IMR-90 (cell line): ENCODE data around the gene SPTLC3. TPM values are rescaled to one million over a fixed set of nuclear protein-coding genes. Genes with fewer than 3 reads are reported as not detected.

ENCODE experiments used
- ATAC-seq: fragments of 200-7000 bp; cut with Tn5 transposase; 2 replicates; pipeline ENCODE4 v1.9.1; 2020; ENCODE audit warnings: low read depth, mild to moderate bottlenecking, moderate library complexity
- BruUV-seq: library from RNA; stranded (reverse); fragments of 400-500 nt; replicated peaks from 2 replicates; lab custom pipeline; 2021; lab: Mats Ljungman, UMichigan
- CTCF ChIA-PET: fragments of 300-600 bp; formaldehyde crosslinking; extraction: SDS; loops from one replicate; lab custom pipeline; 2021; ENCODE audit warnings: antibody characterized with exemption; lab: Yijun Ruan, JAX
- POLR2A ChIA-PET: fragments of 300-600 bp; sonication (Branson Sonifier 250); formaldehyde crosslinking; loops from one replicate; lab custom pipeline; 2022; ENCODE audit warnings: antibody characterized with exemption; ENCODE audit not compliant: unreplicated experiment; lab: Charles Lee
- DNase-seq: peaks from one replicate; pipeline ENCODE4 v3.0.0; 2013
- H2AFZ ChIP-seq: replicated peaks from 2 replicates; pipeline ENCODE3; 2013; ENCODE audit warnings: low read length, mild to moderate bottlenecking; ENCODE audit not compliant: poor library complexity
- H2AK5ac ChIP-seq: 2 replicates; pipeline ENCODE4 v1.6.1; 2013; ENCODE audit warnings: low read depth, low read length, inconsistent platforms
- H2AK9ac ChIP-seq: replicated peaks from 2 replicates; pipeline ENCODE3; 2013; ENCODE audit warnings: mild to moderate bottlenecking, low read depth, low read length, moderate library complexity; ENCODE audit not compliant: poor library complexity
- H2BK120ac ChIP-seq: 2 replicates; pipeline ENCODE4 v1.6.1; 2013; ENCODE audit warnings: low read depth, low read length, inconsistent platforms
- H2BK15ac ChIP-seq: 3 replicates; pipeline ENCODE4 v1.6.1; 2013; ENCODE audit warnings: low read depth, low read length, inconsistent platforms
- H2BK20ac ChIP-seq: 2 replicates; pipeline ENCODE4 v1.6.1; 2013; ENCODE audit warnings: low read depth, mild to moderate bottlenecking, inconsistent platforms, low read length, moderate library complexity
- H2BK5ac ChIP-seq: 2 replicates; pipeline ENCODE4 v1.6.1; 2013; ENCODE audit warnings: mild to moderate bottlenecking, low read depth, low read length, inconsistent platforms; ENCODE audit not compliant: poor library complexity, severe bottlenecking
- H3K14ac ChIP-seq: replicated peaks from 2 replicates; pipeline ENCODE4 v1.6.1; 2013; ENCODE audit warnings: low read depth, low read length, inconsistent platforms
- H3K18ac ChIP-seq: 2 replicates; pipeline ENCODE4 v1.6.1; 2013; ENCODE audit warnings: low read depth, low read length, control low read depth
- H3K23ac ChIP-seq: 2 replicates; pipeline ENCODE4 v1.6.1; 2013; ENCODE audit warnings: low read depth, low read length, inconsistent platforms
- H3K27ac ChIP-seq: 2 replicates; pipeline ENCODE4 v1.5.1; 2013; ENCODE audit warnings: mild to moderate bottlenecking, control low read depth, low read length; ENCODE audit not compliant: insufficient read depth
- H3K27me3 ChIP-seq: 2 replicates; pipeline ENCODE4 v1.6.1; 2013; ENCODE audit warnings: low read length; ENCODE audit not compliant: control insufficient read depth, insufficient read depth
- H3K36me3 ChIP-seq: 2 replicates; pipeline ENCODE4 v1.6.1; 2013; ENCODE audit warnings: low read length, mixed read lengths; ENCODE audit not compliant: control insufficient read depth, insufficient read depth
- H3K4ac ChIP-seq: 2 replicates; pipeline ENCODE4 v1.6.1; 2013; ENCODE audit warnings: low read depth, low read length, inconsistent platforms
- H3K4me1 ChIP-seq: 2 replicates; pipeline ENCODE4 v1.6.1; 2013; ENCODE audit warnings: low read length, mixed read lengths; ENCODE audit not compliant: control insufficient read depth, insufficient read depth
- H3K4me2 ChIP-seq: 2 replicates; pipeline ENCODE4 v1.6.1; 2013; ENCODE audit warnings: low read depth, mild to moderate bottlenecking, control low read depth, low read length, moderate library complexity
- H3K4me3 ChIP-seq: 2 replicates; pipeline ENCODE4 v1.5.1; 2013; ENCODE audit warnings: low read depth, mild to moderate bottlenecking, control low read depth, low read length, moderate library complexity; ENCODE audit not compliant: insufficient read depth
- H3K56ac ChIP-seq: 2 replicates; pipeline ENCODE4 v1.6.1; 2013; ENCODE audit warnings: low read length, inconsistent platforms; ENCODE audit not compliant: insufficient read depth; ENCODE audit errors: extremely low read depth
- H3K79me1 ChIP-seq, 2 experiments: 2 replicates each; pipeline ENCODE4 v1.6.1; 2013; ENCODE audit warnings: low read length in 2 of 2, inconsistent platforms in 1 of 2, low read depth in 1 of 2
- H3K9ac ChIP-seq: 2 replicates; pipeline ENCODE4 v1.6.1; 2013; ENCODE audit warnings: low read depth, low read length, control low read depth
- H3K9me1 ChIP-seq: 2 replicates; pipeline ENCODE4 v1.6.1; 2013; ENCODE audit warnings: low read length, inconsistent platforms; ENCODE audit not compliant: insufficient read depth
- H3K9me3 ChIP-seq: 2 replicates; pipeline ENCODE4 v1.6.1; 2013; ENCODE audit warnings: low read length; ENCODE audit not compliant: control insufficient read depth, insufficient read depth
- H4K20me1 ChIP-seq: 2 replicates; pipeline ENCODE4 v1.6.1; 2013; ENCODE audit warnings: low read length, inconsistent platforms; ENCODE audit not compliant: insufficient read depth
- H4K5ac ChIP-seq: 2 replicates; pipeline ENCODE4 v1.6.1; 2013; ENCODE audit warnings: mild to moderate bottlenecking, low read depth, low read length, control low read depth
- H4K8ac ChIP-seq, 2 experiments: 2 replicates each; pipeline ENCODE4 v1.6.1; 2013; ENCODE audit warnings: low read depth in 2 of 2, low read length in 2 of 2, control low read depth in 1 of 2, inconsistent platforms in 1 of 2
- H4K91ac ChIP-seq: 2 replicates; pipeline ENCODE4 v1.6.1; 2013; ENCODE audit warnings: low read depth, low read length, inconsistent platforms; ENCODE audit not compliant: insufficient read depth
- BHLHE40 ChIP-seq: fragments of 150-350 bp; IDR thresholded peaks from 2 replicates; pipeline ENCODE4 v1.6.1; 2016; ENCODE audit warnings: mild to moderate bottlenecking, low read depth, low read length
- CEBPB ChIP-seq: IDR thresholded peaks from 2 replicates; pipeline ENCODE4 v1.6.1; 2012; ENCODE audit warnings: low read depth, low read length, improper control_type of control experiment
- CHD1 ChIP-seq: IDR thresholded peaks from 2 replicates; pipeline ENCODE4 v1.6.1; 2012; ENCODE audit warnings: low read depth, low read length, improper control_type of control experiment
- CTCF ChIP-seq: conservative IDR thresholded peaks from 2 replicates; pipeline ENCODE4 v1.5.1; 2012; ENCODE audit warnings: mild to moderate bottlenecking, low read depth, low read length, improper control_type of control experiment
- ELK1 ChIP-seq: fragments of 150-350 bp; IDR thresholded peaks from 2 replicates; pipeline ENCODE4 v1.6.1; 2016; ENCODE audit warnings: low read depth, mild to moderate bottlenecking, low read length, moderate library complexity, borderline replicate concordance
- FOS ChIP-seq: fragments of 150-350 bp; IDR thresholded peaks from 2 replicates; pipeline ENCODE4 v1.6.1; 2016; ENCODE audit warnings: low read depth, low read length
- MAFK ChIP-seq: IDR thresholded peaks from 2 replicates; pipeline ENCODE4 v1.6.1; 2012; ENCODE audit warnings: low read depth, low read length, improper control_type of control experiment
- MAZ ChIP-seq: IDR thresholded peaks from 2 replicates; pipeline ENCODE4 v1.6.1; 2012; ENCODE audit warnings: low read depth, mild to moderate bottlenecking, low read length, improper control_type of control experiment, moderate library complexity, borderline replicate concordance
- MXI1 ChIP-seq: IDR thresholded peaks from 2 replicates; pipeline ENCODE4 v1.6.1; 2012; ENCODE audit warnings: low read depth, mild to moderate bottlenecking, low read length, moderate library complexity, borderline replicate concordance
- NFE2L2 ChIP-seq: fragments of 150-350 bp; IDR thresholded peaks from 2 replicates; pipeline ENCODE4 v1.6.1; 2016; ENCODE audit warnings: low read depth, mild to moderate bottlenecking, low read length
- POLR2A ChIP-seq: IDR thresholded peaks from 2 replicates; pipeline ENCODE4 v1.6.1; 2012; ENCODE audit warnings: mild to moderate bottlenecking, low read depth, low read length
- RAD21 ChIP-seq: IDR thresholded peaks from 2 replicates; pipeline ENCODE4 v1.6.1; 2012; ENCODE audit warnings: low read length, improper control_type of control experiment
- RCOR1 ChIP-seq: IDR thresholded peaks from 2 replicates; pipeline ENCODE4 v1.6.1; 2012; ENCODE audit warnings: mild to moderate bottlenecking, low read length, improper control_type of control experiment; ENCODE audit not compliant: insufficient replicate concordance
- RFX5 ChIP-seq: IDR thresholded peaks from 2 replicates; pipeline ENCODE4 v1.8.0; 2012; ENCODE audit warnings: low read depth, mild to moderate bottlenecking, low read length, moderate library complexity
- SMC3 ChIP-seq: fragments of 150-350 bp; IDR thresholded peaks from 2 replicates; pipeline ENCODE4 v1.6.1; 2016; ENCODE audit warnings: low read depth, mild to moderate bottlenecking, antibody characterized with exemption, low read length, moderate library complexity
- USF2 ChIP-seq: fragments of 150-350 bp; IDR thresholded peaks from 2 replicates; pipeline ENCODE4 v1.6.1; 2017; ENCODE audit warnings: mild to moderate bottlenecking, antibody characterized with exemption, low read length, low read depth
- whole genome bisulfite sequencing, 2 experiments: methylation state at CpG; one replicate each; pipeline versions ENCODE4 v1.1.5 to v1.1.7; 2013; ENCODE audit warnings: missing lambda C conversion rate in 2 of 2; ENCODE audit not compliant: insufficient read length in 1 of 2; ENCODE audit errors: extremely low coverage in 2 of 2; 5-methylcytosine and 5-hydroxymethylcytosine counted together
- dilution Hi-C: fragments of 300-500 bp; cut with HindIII; formaldehyde crosslinking; loops from one replicate; pipeline ENCODE4 v1.14.3; 2018; ENCODE audit warnings: low sequenced_read_pairs; ENCODE audit not compliant: unreplicated experiment
- in situ Hi-C: fragments of 300-500 bp; cut with MboI; formaldehyde crosslinking; loops from 3 replicates; pipeline ENCODE4 v1.14.3; 2019; ENCODE audit warnings: low sequenced_read_pairs, inconsistent platforms, mixed read lengths
- intact Hi-C: fragments of 100-400 bp; cut with micrococcal nuclease; formaldehyde crosslinking; loops from 2 replicates; pipeline ENCODE4 v1.10.0; 2022
- polyA plus RNA-seq, 3 experiments: library from polyadenylated mRNA; depleted of rRNA; stranded (reverse); fragments of >200 nt; gene quantifications; 2 replicates each; pipeline ENCODE4 v1.2.3, GENCODE V29; 2012; ENCODE audit warnings: low replicate concordance in 1 of 3
- total RNA-seq: library from RNA; depleted of rRNA; stranded (reverse); fragments of >200 nt; gene quantifications from 2 replicates; pipeline ENCODE4 v1.2.3, GENCODE V29; 2012

Gene SPTLC3
- total and polyA plus RNA-seq, 2 of the 4 experiments (the other 2 are of a cell fraction): 0.44 to 1.6 TPM

- no peak overlapping the region for H4K91ac ChIP-seq
- CTCF ChIA-PET: interaction anchor here (0.8 kb wide), 1 partner anchor 29 kb away, joined by 3 read pairs; no protein-coding TSS in a partner anchor
Observed at GRCh38 chr20:13058666-13059389, 50.1 kb downstream of the SPTLC3 start.

More at GRCh38 chr20:13058666-13059389, 50.1 kb downstream of the SPTLC3 start:
- no peak overlapping the region for H2AK9ac ChIP-seq
- H2BK20ac ChIP-seq: no peak overlapping the region
- H2AFZ ChIP-seq: no peak overlapping the region
- TF ChIP-seq ELK1: no peak
- TF ChIP-seq CEBPB: no peak
- no peak for TF ChIP-seq BHLHE40
- no peak for TF ChIP-seq CTCF
- no peak for TF ChIP-seq CHD1
- no peak for TF ChIP-seq MAZ
- TF ChIP-seq MXI1: no peak
- TF ChIP-seq RFX5: no peak
- TF ChIP-seq MAFK: no peak
- TF ChIP-seq RAD21: no peak
- TF ChIP-seq NFE2L2: no peak
- TF ChIP-seq POLR2A: no peak
- TF ChIP-seq USF2: no peak
- no peak for TF ChIP-seq RCOR1
- no peak for TF ChIP-seq FOS
- TF ChIP-seq SMC3: no peak
- no peaks in the 10 kb centered on the region for H3K9me1 ChIP-seq
- H3K9ac ChIP-seq: no peak overlapping the region
- WGBS, 2 experiments: 60% methylated on average over 2 of the region's 9 CpGs; no CpG with 5 or more reads in 1 of the 2 experiments
- H3K79me1 ChIP-seq: no peaks in the 10 kb centered on the region
- no peak overlapping the region for H3K27ac ChIP-seq
- no peaks in the 10 kb centered on the region for H4K20me1 ChIP-seq
- no peak overlapping the region for H3K4me2 ChIP-seq
- no peaks in the 10 kb centered on the region for H3K9me3 ChIP-seq
- in situ Hi-C loops (no loop called here), dilution Hi-C loops (no loop called here), intact Hi-C loops (no loop called here)
- H3K4ac ChIP-seq: no peak overlapping the region
- no peak overlapping the region for H3K23ac ChIP-seq
- H3K18ac ChIP-seq: no peak overlapping the region
- ATAC-seq (no peak), DNase-seq (no peak)
- H2BK15ac ChIP-seq: no peak overlapping the region
- H2BK120ac ChIP-seq: no peak overlapping the region
- no TSS peak for BruUV-seq
- POLR2A ChIA-PET: no interaction called here
- H3K14ac ChIP-seq: no peak overlapping the region
- H2AK5ac ChIP-seq: no peak overlapping the region
- no peaks in the 10 kb centered on the region for H3K36me3 ChIP-seq
- H3K27me3 ChIP-seq: no peaks in the 10 kb centered on the region
- no peak overlapping the region for H3K56ac ChIP-seq
- H2BK5ac ChIP-seq: no peak overlapping the region
- no peak overlapping the region for H3K4me3 ChIP-seq
- no peak overlapping the region for H4K5ac ChIP-seq
- H4K8ac ChIP-seq: no peak overlapping the region
- H3K4me1 ChIP-seq: no peaks in the 10 kb centered on the region
